Skeletal muscle satellite cell (primary cell): ENCODE measurements around the gene PLAU.
A peak's percentile ranks its signal among the peaks of the same experiment; 100 is the strongest.
"Not testable (repeated sequence)": the region's sequence is repeated elsewhere in the genome, so short reads cannot be mapped to it uniquely, and the experiment has no call there.

Source experiments
- H3K27me3 ChIP-seq: 2 replicates; pipeline ENCODE4 v1.7.0; 2013; ENCODE audit warnings: low read length; ENCODE audit not compliant: control insufficient read depth, insufficient read depth
- H3K36me3 ChIP-seq: 2 replicates; pipeline ENCODE4 v1.7.0; 2013; ENCODE audit warnings: mild to moderate bottlenecking, control low read depth, low read length; ENCODE audit not compliant: insufficient read depth
- H3K4me1 ChIP-seq: 2 replicates; pipeline ENCODE4 v1.7.0; 2013; ENCODE audit warnings: low read length; ENCODE audit not compliant: control insufficient read depth, insufficient read depth
- H3K4me2 ChIP-seq: 2 replicates; pipeline ENCODE4 v1.7.0; 2013; ENCODE audit warnings: mild to moderate bottlenecking, low read length
- H3K4me3 ChIP-seq: 2 replicates; pipeline ENCODE4 v1.7.0; 2013; ENCODE audit warnings: low read length
- H3K9ac ChIP-seq: 2 replicates; pipeline ENCODE4 v1.7.0; 2013; ENCODE audit warnings: mild to moderate bottlenecking, low read depth, low read length, moderate library complexity
- H3K9me3 ChIP-seq: replicated peaks from 2 replicates; pipeline ENCODE4 v1.7.0; 2013; ENCODE audit warnings: mild to moderate bottlenecking, control low read depth, low read length

Gene PLAU

GRCh38 chr10:73917566-73918305, 6.8 kb downstream of the PLAU start:
- Histone ChIP-seq H3K4me3 (no peak overlapping the region), H3K4me1 (peaks cover 27% of the 10 kb centered on the region), H3K9me3 (peaks cover 3% of the 10 kb centered on the region), H3K9ac (no peak overlapping the region), H3K36me3 (peaks cover 49% of the 10 kb centered on the region), H3K27me3 (no peaks in the 10 kb centered on the region), H3K4me2 (no peak overlapping the region)

GRCh38 chr10:73919481-73919880, 8.5 kb downstream of the PLAU start:
- peaks cover 31% of the 10 kb centered on the region for H3K36me3 ChIP-seq
- peak overlapping the region; percentile 1 for H3K9ac ChIP-seq
- not testable (repeated sequence) for H3K4me2 ChIP-seq, H3K4me3 ChIP-seq, H3K9me3 ChIP-seq, H3K27me3 ChIP-seq, H3K4me1 ChIP-seq

GRCh38 chr10:73920089-73920488, 9.2 kb downstream of the PLAU start:
- Histone ChIP-seq H3K27me3 (no peaks in the 10 kb centered on the region), H3K9me3 (peaks cover 3% of the 10 kb centered on the region), H3K36me3 (peaks cover 25% of the 10 kb centered on the region), H3K9ac (peak overlapping the region; percentile 1), H3K4me1 (peaks cover 5% of the 10 kb centered on the region), H3K4me3 (no peak overlapping the region), H3K4me2 (no peak overlapping the region)

- H3K9me3 ChIP-seq: peaks cover 3% of the 10 kb centered on the region
- H3K4me3 ChIP-seq: no peak overlapping the region
Observed at GRCh38 chr10:73922007-73922863, 11.3 kb downstream of the PLAU start.

GRCh38 chr10:73922864-73923133, 11.9 kb downstream of the PLAU start:
- Histone ChIP-seq H3K36me3 (no peaks in the 10 kb centered on the region), H3K4me2 (no peak overlapping the region), H3K9me3 (peaks cover 3% of the 10 kb centered on the region), H3K4me1 (peaks cover 5% of the 10 kb centered on the region), H3K27me3 (no peaks in the 10 kb centered on the region), H3K9ac (no peak overlapping the region), H3K4me3 (no peak overlapping the region)

More at GRCh38 chr10:73922007-73922863, 11.3 kb downstream of the PLAU start:
- no peak overlapping the region for H3K4me2 ChIP-seq
- no peaks in the 10 kb centered on the region for H3K27me3 ChIP-seq
- H3K36me3 ChIP-seq: peaks cover 4% of the 10 kb centered on the region
- H3K9ac ChIP-seq: no peak overlapping the region
- H3K4me1 ChIP-seq: peaks cover 5% of the 10 kb centered on the region

GRCh38 chr10:73923935-73924598, 13.1 kb downstream of the PLAU start:
- Histone ChIP-seq H3K9me3 (peaks cover 3% of the 10 kb centered on the region), H3K36me3 (no peaks in the 10 kb centered on the region), H3K4me2 (no peak overlapping the region), H3K4me1 (peaks cover 5% of the 10 kb centered on the region), H3K9ac (no peak overlapping the region), H3K27me3 (no peaks in the 10 kb centered on the region), H3K4me3 (no peak overlapping the region)

- Histone ChIP-seq H3K27me3 (no peaks in the 10 kb centered on the region), H3K4me1 (peaks cover 3% of the 10 kb centered on the region), H3K36me3 (no peaks in the 10 kb centered on the region), H3K4me2 (no peak overlapping the region), H3K4me3 (no peak overlapping the region), H3K9ac (no peak overlapping the region), H3K9me3 (no peaks in the 10 kb centered on the region)
Observed at GRCh38 chr10:73924935-73925334, 14.0 kb downstream of the PLAU start.

GRCh38 chr10:73925539-73925938, 14.6 kb downstream of the PLAU start:
- H3K4me2 ChIP-seq: no peak overlapping the region
- no peaks in the 10 kb centered on the region for H3K27me3 ChIP-seq
- no peaks in the 10 kb centered on the region for H3K36me3 ChIP-seq
- no peak overlapping the region for H3K4me3 ChIP-seq
- no peaks in the 10 kb centered on the region for H3K9me3 ChIP-seq
- H3K9ac ChIP-seq: no peak overlapping the region
- no peaks in the 10 kb centered on the region for H3K4me1 ChIP-seq

GRCh38 chr10:73926152-73926764, 15.3 kb downstream of the PLAU start:
- Histone ChIP-seq H3K36me3 (no peaks in the 10 kb centered on the region), H3K9me3 (no peaks in the 10 kb centered on the region), H3K4me2 (no peak overlapping the region), H3K9ac (no peak overlapping the region), H3K27me3 (no peaks in the 10 kb centered on the region), H3K4me3 (no peak overlapping the region), H3K4me1 (no peaks in the 10 kb centered on the region)

- H3K9ac ChIP-seq, H3K4me1 ChIP-seq, H3K4me3 ChIP-seq, H3K9me3 ChIP-seq, H3K27me3 ChIP-seq, H3K36me3 ChIP-seq, H3K4me2 ChIP-seq: not testable (repeated sequence)
Observed at GRCh38 chr10:73930630-73931327, 19.8 kb downstream of the PLAU start.
